ENCODE data around the gene NR3C1. TPM values are rescaled to one million over a fixed set of nuclear protein-coding genes. Genes with fewer than 3 reads are reported as not detected.

Gene NR3C1
- total RNA-seq, 4 donors from 2014 or later: 29.7 to 79.2 (median 38.9) TPM

DNA sequence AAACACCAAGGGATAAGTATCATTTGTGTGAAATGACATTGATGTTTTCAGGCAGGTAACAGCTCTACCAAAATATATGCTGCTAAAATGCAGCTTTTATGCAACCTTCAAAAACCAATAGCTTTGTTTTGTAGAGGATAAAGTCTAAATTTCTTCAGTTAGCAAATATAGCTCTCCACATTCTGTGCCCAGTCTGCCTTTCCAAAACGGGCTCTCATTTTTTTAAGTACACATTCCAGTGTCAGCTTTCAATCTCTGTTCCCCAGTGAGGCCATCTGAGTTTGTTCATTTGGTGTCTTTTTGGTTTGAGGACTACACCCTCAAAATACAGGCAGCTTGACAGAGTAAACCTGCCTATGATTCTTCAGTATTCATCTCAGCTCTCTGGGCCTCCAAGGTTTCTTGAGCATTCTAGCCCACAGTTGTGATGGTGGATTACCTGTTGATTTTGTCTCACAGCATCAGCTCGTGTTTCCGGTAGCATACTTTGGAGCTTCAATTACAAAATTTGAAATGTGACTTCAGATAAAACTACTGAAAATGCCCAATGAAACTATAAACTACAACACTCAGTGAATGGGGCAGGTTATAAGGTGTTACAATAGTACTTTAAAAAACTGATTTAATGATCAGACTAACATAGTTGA is 55.7 kb downstream of the NR3C1 start:
- no peaks in the 10 kb centered on the region for H3K27me3 ChIP-seq
- peaks cover 0 to 6% (median 4%) of the 10 kb centered on the region in 4 donors for H3K4me1 ChIP-seq
- no peak for DNase-seq
- TF ChIP-seq, protein P1, sequence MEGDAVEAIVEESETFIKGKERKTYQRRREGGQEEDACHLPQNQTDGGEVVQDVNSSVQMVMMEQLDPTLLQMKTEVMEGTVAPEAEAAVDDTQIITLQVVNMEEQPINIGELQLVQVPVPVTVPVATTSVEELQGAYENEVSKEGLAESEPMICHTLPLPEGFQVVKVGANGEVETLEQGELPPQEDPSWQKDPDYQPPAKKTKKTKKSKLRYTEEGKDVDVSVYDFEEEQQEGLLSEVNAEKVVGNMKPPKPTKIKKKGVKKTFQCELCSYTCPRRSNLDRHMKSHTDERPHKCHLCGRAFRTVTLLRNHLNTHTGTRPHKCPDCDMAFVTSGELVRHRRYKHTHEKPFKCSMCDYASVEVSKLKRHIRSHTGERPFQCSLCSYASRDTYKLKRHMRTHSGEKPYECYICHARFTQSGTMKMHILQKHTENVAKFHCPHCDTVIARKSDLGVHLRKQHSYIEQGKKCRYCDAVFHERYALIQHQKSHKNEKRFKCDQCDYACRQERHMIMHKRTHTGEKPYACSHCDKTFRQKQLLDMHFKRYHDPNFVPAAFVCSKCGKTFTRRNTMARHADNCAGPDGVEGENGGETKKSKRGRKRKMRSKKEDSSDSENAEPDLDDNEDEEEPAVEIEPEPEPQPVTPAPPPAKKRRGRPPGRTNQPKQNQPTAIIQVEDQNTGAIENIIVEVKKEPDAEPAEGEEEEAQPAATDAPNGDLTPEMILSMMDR (IDR thresholded peaks at IDR 0.05): no peak
- no peak for TF ChIP-seq POLR2A (IDR thresholded peaks at IDR 0.05)
- no peak overlapping the region for H3K27ac ChIP-seq
- no peaks in the 10 kb centered on the region for H3K36me3 ChIP-seq
- no peaks in the 10 kb centered on the region for H3K9me3 ChIP-seq
- no peak overlapping the region for H3K4me3 ChIP-seq

DNA sequence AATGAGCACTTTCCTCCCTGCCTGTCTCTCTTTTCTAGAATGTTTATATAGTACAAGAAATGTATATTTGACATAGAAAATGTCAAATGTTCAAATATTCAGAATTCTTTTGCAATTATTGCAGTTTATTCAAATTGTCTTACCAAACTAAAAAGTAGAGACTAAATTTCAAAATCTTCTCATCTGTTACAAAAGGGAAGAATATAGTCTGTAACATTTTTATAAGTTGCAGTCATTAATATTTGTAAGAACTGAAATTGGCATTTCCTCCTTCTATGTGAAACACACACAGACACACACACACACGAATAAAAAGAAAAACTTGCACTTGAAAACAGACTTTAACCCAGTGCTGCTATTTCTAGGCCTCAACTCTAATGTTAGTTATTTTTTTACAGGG is 56.4 kb downstream of the NR3C1 start:
- TF ChIP-seq POLR2A (IDR thresholded peaks at IDR 0.05): no peak
- TF ChIP-seq, protein P1 (IDR thresholded peaks at IDR 0.05): no peak

DNA sequence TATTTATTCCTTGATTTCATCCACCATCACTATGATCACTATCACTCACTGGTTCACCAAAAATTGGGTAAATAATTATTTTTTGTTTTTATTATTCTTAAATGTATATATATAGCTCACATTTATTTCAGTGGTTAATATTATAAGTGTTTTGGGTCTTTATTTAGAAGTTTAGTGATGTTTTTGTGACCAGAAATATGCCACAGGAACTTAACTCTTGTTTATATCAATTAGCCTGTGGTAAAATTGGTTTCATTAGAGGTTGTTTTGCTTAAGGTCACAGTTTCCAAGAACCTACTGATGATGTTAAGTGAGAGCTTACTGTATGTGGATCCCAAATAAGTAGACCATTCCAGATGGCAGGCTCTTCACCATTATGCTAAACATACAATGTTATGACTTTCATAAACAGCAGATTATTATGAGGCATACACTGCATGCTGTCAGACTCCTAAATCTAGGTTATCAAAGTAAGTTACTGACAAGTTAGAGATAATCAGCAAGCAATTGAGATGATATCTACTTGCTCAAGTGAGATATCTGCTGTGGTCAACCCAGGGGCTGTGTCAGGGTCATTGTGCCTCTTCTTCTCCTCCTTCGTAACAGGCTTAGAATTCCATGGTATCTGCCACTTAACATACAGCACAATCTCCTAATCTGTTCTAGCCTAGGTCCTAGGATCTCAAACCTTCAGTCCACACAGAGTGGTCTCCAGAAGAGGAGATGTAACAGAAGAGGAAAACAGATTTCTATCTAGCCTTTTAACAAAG is 57.6 kb downstream of the NR3C1 start:
- Histone ChIP-seq H3K27me3 (no peaks in the 10 kb centered on the region), H3K4me1 (peaks cover 0 to 4% (median 2%) of the 10 kb centered on the region in 4 donors), H3K36me3 (no peaks in the 10 kb centered on the region), H3K4me3 (no peak overlapping the region), H3K9me3 (no peaks in the 10 kb centered on the region), H3K27ac (no peak overlapping the region)
- DNase-seq: no peak
- no peak for TF ChIP-seq POLR2A (IDR thresholded peaks at IDR 0.05)
- TF ChIP-seq, protein P1 (IDR thresholded peaks at IDR 0.05): no peak

More for the DNA sequence above, 56.4 kb downstream of the NR3C1 start:
- H3K27me3 ChIP-seq: no peaks in the 10 kb centered on the region
- peaks cover 0 to 6% (median 2%) of the 10 kb centered on the region in 4 donors for H3K4me1 ChIP-seq
- no peak overlapping the region for H3K27ac ChIP-seq
- DNase-seq: no peak
- H3K4me3 ChIP-seq: no peak overlapping the region
- H3K9me3 ChIP-seq: no peaks in the 10 kb centered on the region
- no peaks in the 10 kb centered on the region for H3K36me3 ChIP-seq

DNA sequence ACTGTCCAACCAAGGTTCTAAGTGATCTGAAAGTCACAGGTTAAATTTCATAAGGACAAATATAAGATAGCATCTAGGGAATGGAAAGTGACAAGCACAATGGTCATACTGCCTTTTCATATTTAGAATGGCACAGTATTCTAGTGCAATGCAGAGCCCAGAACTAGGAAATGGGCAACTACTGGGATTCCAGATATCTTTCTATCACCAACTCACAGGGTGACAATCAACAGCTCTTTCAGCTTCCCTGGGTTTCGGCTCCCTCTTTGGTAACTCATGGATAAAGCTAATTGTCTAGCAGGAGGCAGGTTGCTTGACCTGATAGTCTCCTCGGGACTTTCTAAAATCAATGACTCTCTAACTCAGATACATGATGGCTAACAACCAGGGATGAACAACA is 60.4 kb downstream of the NR3C1 start:
- no peak overlapping the region for H3K4me3 ChIP-seq
- H3K4me1 ChIP-seq: peaks cover 0 to 4% (median 0%) of the 10 kb centered on the region in 4 donors
- no peaks in the 10 kb centered on the region for H3K27me3 ChIP-seq
- H3K27ac ChIP-seq: no peak overlapping the region
- no peaks in the 10 kb centered on the region for H3K9me3 ChIP-seq
- no peak for TF ChIP-seq POLR2A (IDR thresholded peaks at IDR 0.05)
- TF ChIP-seq, protein P1 (IDR thresholded peaks at IDR 0.05): no peak
- no peak for DNase-seq
- H3K36me3 ChIP-seq: no peaks in the 10 kb centered on the region

DNA sequence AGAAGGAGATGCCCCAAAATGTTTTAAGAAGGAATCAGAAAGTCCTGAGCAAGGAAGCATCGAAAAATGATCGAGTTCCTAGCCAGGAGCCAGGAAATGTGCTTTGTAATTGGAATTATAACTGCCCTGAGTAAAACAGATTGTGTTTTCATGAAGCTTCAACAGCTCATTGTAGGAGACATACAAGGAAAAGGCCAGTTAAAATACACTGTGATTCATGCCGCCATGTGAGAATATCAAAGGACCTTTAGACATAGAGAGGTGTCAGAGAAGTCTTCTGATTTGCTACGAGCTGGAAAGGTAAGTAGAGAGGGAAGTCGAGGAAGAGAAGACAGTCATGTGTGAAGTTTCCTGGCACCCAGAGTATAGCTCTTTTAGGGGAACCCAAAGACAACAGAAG is 60.9 kb downstream of the NR3C1 start:
- Histone ChIP-seq H3K9me3 (no peaks in the 10 kb centered on the region), H3K4me1 (peaks cover 0 to 4% (median 0%) of the 10 kb centered on the region in 4 donors), H3K27me3 (no peaks in the 10 kb centered on the region), H3K27ac (no peak overlapping the region), H3K4me3 (no peak overlapping the region), H3K36me3 (no peaks in the 10 kb centered on the region)
- no peak for DNase-seq
- no peak for TF ChIP-seq POLR2A (IDR thresholded peaks at IDR 0.05)
- TF ChIP-seq, protein P1 (IDR thresholded peaks at IDR 0.05): no peak
